NCI-H82 treated with DMSO at 0.1 percent for 48 hours (cell line): ENCODE data around the gene TPK1.
"Not testable (repeated sequence)": the region's sequence is repeated elsewhere in the genome, so short reads cannot be mapped to it uniquely, and the experiment has no call there.

Source experiments
- DNase-seq: peaks from one replicate; lab custom pipeline; 2025; ENCODE audit not compliant: unreplicated experiment; lab: John Stamatoyannopoulos, UW

The TPK1 gene

GRCh38 chr7:144483189-144483588, 352.7 kb downstream of the TPK1 start:
- no peak for DNase-seq

GRCh38 chr7:144481833-144482232, 354.0 kb downstream of the TPK1 start:
- no peak for DNase-seq

- DNase-seq: no peak
Observed at GRCh38 chr7:144477348-144477747, 358.5 kb downstream of the TPK1 start.

- no peak for DNase-seq
Observed at GRCh38 chr7:144474800-144475615, 360.8 kb downstream of the TPK1 start.

GRCh38 chr7:144474363-144474762, 361.5 kb downstream of the TPK1 start:
- DNase-seq: no peak

- DNase-seq: no peak
Observed at GRCh38 chr7:144473908-144474307, 361.9 kb downstream of the TPK1 start.

GRCh38 chr7:144470078-144470477, 365.8 kb downstream of the TPK1 start:
- DNase-seq: no peak

GRCh38 chr7:144468990-144469732, 366.7 kb downstream of the TPK1 start:
- no peak for DNase-seq

- no peak for DNase-seq
Observed at GRCh38 chr7:144459635-144460034, 376.2 kb downstream of the TPK1 start.

GRCh38 chr7:144455040-144455404, 380.8 kb downstream of the TPK1 start:
- no peak for DNase-seq

- no peak for DNase-seq
Observed at GRCh38 chr7:144454256-144455039, 381.4 kb downstream of the TPK1 start.

- no peak for DNase-seq
Observed at GRCh38 chr7:144452064-144452463, 383.8 kb downstream of the TPK1 start.

GRCh38 chr7:144445590-144445989, 390.3 kb downstream of the TPK1 start:
- no peak for DNase-seq

GRCh38 chr7:144439717-144440205, 396.1 kb downstream of the TPK1 start:
- no peak for DNase-seq

- no peak for DNase-seq
Observed at GRCh38 chr7:144438759-144439158, 397.1 kb downstream of the TPK1 start.

GRCh38 chr7:144437370-144438191, 398.3 kb downstream of the TPK1 start:
- DNase-seq: no peak

- no peak for DNase-seq
Observed at GRCh38 chr7:144436500-144436899, 399.4 kb downstream of the TPK1 start.

GRCh38 chr7:144428431-144428830, 407.4 kb downstream of the TPK1 start:
- no peak for DNase-seq

GRCh38 chr7:144427539-144427938, 408.3 kb downstream of the TPK1 start:
- not testable (repeated sequence) for DNase-seq

- not testable (repeated sequence) for DNase-seq
Observed at GRCh38 chr7:144418931-144419330, 416.9 kb downstream of the TPK1 start.

- DNase-seq: no peak
Observed at GRCh38 chr7:144416341-144416740, 419.5 kb downstream of the TPK1 start.
